ENCODE data around the gene PRICKLE4. TPM values are rescaled to one million over a fixed set of nuclear protein-coding genes. Genes with fewer than 3 reads are reported as not detected.

The PRICKLE4 gene
- total and polyA plus RNA-seq, 2 of the 13 experiments (the other 11 are each of a cell fraction or from before 2014, with no cell fraction given), result 0.92 to 1.2 TPM

DNA sequence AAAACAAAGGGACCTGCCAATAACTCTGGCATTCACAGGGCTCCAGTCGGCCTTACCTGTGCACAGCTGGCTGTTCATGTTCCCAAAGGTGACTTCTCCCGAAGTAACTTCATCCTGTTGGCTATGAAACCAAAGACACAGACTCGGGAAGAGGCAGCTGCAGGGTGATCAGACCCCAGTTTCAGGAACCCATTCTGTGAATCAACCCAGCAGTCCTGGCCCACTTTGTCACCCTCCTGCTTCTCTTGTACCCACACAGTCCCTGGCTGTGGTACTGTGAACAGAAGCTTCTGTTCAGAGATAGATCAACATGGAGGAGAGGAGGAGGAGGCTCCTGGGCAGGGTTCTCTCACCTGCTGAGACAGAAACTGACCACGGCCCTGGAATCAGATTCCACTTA, 24.7 kb upstream of the PRICKLE4 start:
- ATAC-seq, result no peak
- H3K9me3 ChIP-seq (ENCODE audit: low read length), result no peaks in the 10 kb centered on the region
- ChIA-PET POLR2A (interaction anchor here (1.4 to 4.5 kb wide), 3 partner anchors 8 to 22 kb away, joined by 4 to 31 read pairs (median 13); partner anchors contain the start of gene PGC), CTCF (ENCODE audit: low intra/inter-chr PET ratio, low total read pairs) (no interaction called here)
- intact Hi-C loops (cut with micrococcal nuclease; ENCODE audit: unreplicated experiment), result no loop called here
- peaks cover 75% of the 10 kb centered on the region for H3K4me1 ChIP-seq (ENCODE audit: insufficient read depth, low read length)
- H2AFZ ChIP-seq (ENCODE audit: low read length), result peak overlapping the region; percentile 44
- no peak for FAIRE-seq
- H3K27me3 ChIP-seq (ENCODE audit: control insufficient read depth in 1 of 2, insufficient read depth in 2 of 2, low read length in 2 of 2), result no peaks in the 10 kb centered on the region
- H3K79me2 ChIP-seq (ENCODE audit: insufficient read depth, low read length), result no peaks in the 10 kb centered on the region
- H3K4me2 ChIP-seq (ENCODE audit: low read depth, low read length), result peak overlapping the region; percentile 59
- no peak overlapping the region for H3K27ac ChIP-seq (ENCODE audit: extremely low read length, insufficient read depth, low read length)
- WGBS (ENCODE audit: low lambda C conversion rate), result 70% methylated on average over 4 of the region's 4 CpGs
- H3K9ac ChIP-seq (ENCODE audit: insufficient read depth, low read depth, low read length), result peak overlapping the region; percentile 28; the same call in 1 of the 2 replicates
- no TSS peak for BruUV-seq (replicated peaks)
- in situ Hi-C loops (cut with HindIII; ENCODE audit: extremely low pct_ligation_motif_present, low pct_unique_long_range_greater_than_20kb), result no loop called here
- TF ChIP-seq CCDC6 (CRISPR knock-in tag; IDR thresholded peaks at IDR 0.05), result 0 out of 2 replicates have a peak, but pooled peaks have one; percentile 51
- TF ChIP-seq ZNF703 (CRISPR knock-in tag; IDR thresholded peaks at IDR 0.05; ENCODE audit: borderline replicate concordance), result no peak
- H4K20me1 ChIP-seq (ENCODE audit: insufficient read depth, low read length), result no peaks in the 10 kb centered on the region
- no peak overlapping the region for H3K4me3 ChIP-seq (replicated peaks in 1 of 3; ENCODE audit: insufficient read depth in 1 of 3, low read depth in 2 of 3, low read length in 3 of 3)
- DNase-seq (ENCODE audit: low spot score), result no peak
- H3K36me3 ChIP-seq (replicated peaks in 1 of 2; ENCODE audit: control insufficient read depth in 1 of 2, insufficient read depth in 2 of 2, low read length in 2 of 2), result no peaks in the 10 kb centered on the region

DNA sequence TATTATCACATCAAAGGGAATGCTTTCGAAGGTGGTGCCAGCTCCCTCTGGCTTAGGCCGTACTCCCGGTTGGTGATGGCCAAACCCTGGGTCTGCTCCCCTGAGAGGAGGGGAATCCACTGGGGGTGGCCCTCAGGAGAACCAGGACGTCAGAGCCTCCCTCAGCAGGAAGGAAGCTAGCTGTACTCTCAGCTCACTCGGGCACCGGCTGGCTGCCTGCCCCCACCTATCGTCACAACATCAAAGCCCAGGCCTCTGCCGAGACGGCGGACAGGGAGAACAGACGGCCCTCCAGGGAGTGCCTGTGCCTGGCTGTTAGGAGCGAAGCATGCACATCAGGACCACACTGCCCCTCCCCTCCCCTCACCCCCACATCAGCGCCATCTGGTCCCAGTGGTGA, 24.2 kb upstream of the PRICKLE4 start:
- in situ Hi-C loops (cut with HindIII; ENCODE audit: extremely low pct_ligation_motif_present, low pct_unique_long_range_greater_than_20kb) (no loop called here), intact Hi-C loops (cut with micrococcal nuclease; ENCODE audit: unreplicated experiment) (no loop called here)
- ATAC-seq, result peak; percentile 75
- no peaks in the 10 kb centered on the region for H3K36me3 ChIP-seq (replicated peaks in 1 of 2; ENCODE audit: control insufficient read depth in 1 of 2, insufficient read depth in 2 of 2, low read length in 2 of 2)
- no peaks in the 10 kb centered on the region for H3K27me3 ChIP-seq (ENCODE audit: control insufficient read depth in 1 of 2, insufficient read depth in 2 of 2, low read length in 2 of 2)
- H3K9ac ChIP-seq (ENCODE audit: insufficient read depth, low read depth, low read length), result peak overlapping the region; percentile 28; the same call in 1 of the 2 replicates
- H3K4me2 ChIP-seq (ENCODE audit: low read depth, low read length), result peak overlapping the region; percentile 59
- BruUV-seq (replicated peaks), result no TSS peak
- ChIA-PET POLR2A (interaction anchor here (0.8 to 4.5 kb wide), 4 partner anchors 8 to 23 kb away, joined by 4 to 31 read pairs (median 9); partner anchors contain the start of gene PGC), CTCF (ENCODE audit: low intra/inter-chr PET ratio, low total read pairs) (no interaction called here)
- peak overlapping the region in 1 of 3 experiments; percentile 0; a peak in 1 of 6 replicates for H3K4me3 ChIP-seq (replicated peaks in 1 of 3; ENCODE audit: insufficient read depth in 1 of 3, low read depth in 2 of 3, low read length in 3 of 3)
- 63% methylated on average over 2 of the region's 13 CpGs for WGBS (ENCODE audit: low lambda C conversion rate)
- H3K4me1 ChIP-seq (ENCODE audit: insufficient read depth, low read length), result peaks cover 71% of the 10 kb centered on the region
- H3K9me3 ChIP-seq (ENCODE audit: low read length), result no peaks in the 10 kb centered on the region
- no peaks in the 10 kb centered on the region for H4K20me1 ChIP-seq (ENCODE audit: insufficient read depth, low read length)
- no peak overlapping the region for H3K27ac ChIP-seq (ENCODE audit: extremely low read length, insufficient read depth, low read length)
- FAIRE-seq, result no peak
- no peaks in the 10 kb centered on the region for H3K79me2 ChIP-seq (ENCODE audit: insufficient read depth, low read length)
- peak overlapping the region; percentile 44 for H2AFZ ChIP-seq (ENCODE audit: low read length)
- no peak for DNase-seq (ENCODE audit: low spot score)
- TF ChIP-seq NRL (CRISPR knock-in tag; IDR thresholded peaks at IDR 0.05; ENCODE audit: borderline replicate concordance) (0 out of 2 replicates have a peak, but pooled peaks have one; percentile 48), ZNF432 (CRISPR knock-in tag; IDR thresholded peaks at IDR 0.05; ENCODE audit: borderline replicate concordance) (no peak), EHMT2 (IDR thresholded peaks at IDR 0.05; ENCODE audit: borderline replicate concordance, low read depth, low read length) (no peak), AHR (CRISPR knock-in tag; IDR thresholded peaks at IDR 0.05) (no peak), ZFX (CRISPR knock-in tag; IDR thresholded peaks at IDR 0.05; ENCODE audit: low read depth) (0 out of 2 replicates have a peak, but pooled peaks have one; percentile 28)
- TF ChIP-seq, protein P1, sequence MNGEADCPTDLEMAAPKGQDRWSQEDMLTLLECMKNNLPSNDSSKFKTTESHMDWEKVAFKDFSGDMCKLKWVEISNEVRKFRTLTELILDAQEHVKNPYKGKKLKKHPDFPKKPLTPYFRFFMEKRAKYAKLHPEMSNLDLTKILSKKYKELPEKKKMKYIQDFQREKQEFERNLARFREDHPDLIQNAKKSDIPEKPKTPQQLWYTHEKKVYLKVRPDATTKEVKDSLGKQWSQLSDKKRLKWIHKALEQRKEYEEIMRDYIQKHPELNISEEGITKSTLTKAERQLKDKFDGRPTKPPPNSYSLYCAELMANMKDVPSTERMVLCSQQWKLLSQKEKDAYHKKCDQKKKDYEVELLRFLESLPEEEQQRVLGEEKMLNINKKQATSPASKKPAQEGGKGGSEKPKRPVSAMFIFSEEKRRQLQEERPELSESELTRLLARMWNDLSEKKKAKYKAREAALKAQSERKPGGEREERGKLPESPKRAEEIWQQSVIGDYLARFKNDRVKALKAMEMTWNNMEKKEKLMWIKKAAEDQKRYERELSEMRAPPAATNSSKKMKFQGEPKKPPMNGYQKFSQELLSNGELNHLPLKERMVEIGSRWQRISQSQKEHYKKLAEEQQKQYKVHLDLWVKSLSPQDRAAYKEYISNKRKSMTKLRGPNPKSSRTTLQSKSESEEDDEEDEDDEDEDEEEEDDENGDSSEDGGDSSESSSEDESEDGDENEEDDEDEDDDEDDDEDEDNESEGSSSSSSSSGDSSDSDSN (CRISPR knock-in tag; IDR thresholded peaks at IDR 0.05), result peak; percentile 35; the same call in 1 of the 2 replicates

Measured in HepG2 (cell line).